HepG2 (cell line): Measurements from ENCODE around the gene ZC3H8. TPM values are rescaled to one million over a fixed set of nuclear protein-coding genes. Genes with fewer than 3 reads are reported as not detected.

Experiments used
- ATF3 ChIP-seq: sonication (generic); formaldehyde crosslinking; IDR thresholded peaks from 2 replicates; pipeline ENCODE4 v1.4.0; 2020; ENCODE audit warnings: missing genetic modification reagents
- HNRNPK ChIP-seq: fragments of 200-400 bp; formaldehyde crosslinking; IDR thresholded peaks from 2 replicates; pipeline ENCODE4 v1.6.1; 2018; ENCODE audit warnings: low read length, low read depth, moderate library complexity, mild to moderate bottlenecking; ENCODE audit not compliant: poor library complexity, severe bottlenecking
- TEF ChIP-seq: sonication (generic); formaldehyde crosslinking; IDR thresholded peaks from 2 replicates; pipeline ENCODE4 v1.5.0; 2020; ENCODE audit warnings: missing genetic modification reagents
- USF2 ChIP-seq, 2 experiments: sonication (generic) in 1 of 2; formaldehyde crosslinking in 1 of 2; IDR thresholded peaks; 2 replicates each; pipeline versions ENCODE4 v1.5.1 to v1.6.1; 2011 to 2020; ENCODE audit warnings: borderline replicate concordance in 1 of 2, low read depth in 1 of 2, low read length in 1 of 2, mild to moderate bottlenecking in 1 of 2, missing genetic modification reagents in 1 of 2, moderate library complexity in 1 of 2
- ZBTB4 ChIP-seq: sonication (generic); formaldehyde crosslinking; IDR thresholded peaks from 2 replicates; pipeline ENCODE4 v1.4.0; 2020; ENCODE audit warnings: missing genetic modification reagents, mild to moderate bottlenecking, borderline replicate concordance
- ZNF468 ChIP-seq: sonication (generic); formaldehyde crosslinking; IDR thresholded peaks from 2 replicates; pipeline ENCODE4 v1.8.0; 2022; ENCODE audit warnings: mild to moderate bottlenecking, moderate library complexity, missing genetic modification reagents
- ZNF564 ChIP-seq: sonication (generic); formaldehyde crosslinking; IDR thresholded peaks from 2 replicates; pipeline ENCODE4 v1.8.1; 2023; ENCODE audit warnings: mild to moderate bottlenecking, missing genetic modification reagents
- ZNF589 ChIP-seq: sonication (generic); formaldehyde crosslinking; conservative IDR thresholded peaks from 2 replicates; pipeline ENCODE4 v1.8.0; 2022; ENCODE audit warnings: mild to moderate bottlenecking, moderate library complexity, missing genetic modification reagents
- ZNF687 ChIP-seq: sonication (generic); formaldehyde crosslinking; IDR thresholded peaks from 2 replicates; pipeline ENCODE4 v1.5.1; 2020; ENCODE audit warnings: mild to moderate bottlenecking, missing genetic modification reagents, moderate library complexity
- ZNF792 ChIP-seq: IDR thresholded peaks from 2 replicates; pipeline ENCODE4 v1.6.1; 2016
- ZNF878 ChIP-seq: sonication (generic); formaldehyde crosslinking; IDR thresholded peaks from 2 replicates; pipeline ENCODE4 v1.8.1; 2023; ENCODE audit warnings: mild to moderate bottlenecking, missing genetic modification reagents, moderate library complexity
- polyA plus RNA-seq, 8 experiments: library from polyadenylated mRNA; depleted of rRNA in 3 of 8; stranded (reverse) in 7 of 8; unstranded in 1 of 8; fragments of >200 nt; fragmentation: Illumina TruSeq in 4 of 8; extraction: Trizol in 4 of 8; gene quantifications; 2 replicates each; pipeline versions ENCODE4 v1.2.1 to v1.2.3, GENCODE V29; 2011 to 2016; ENCODE audit warnings: low read depth in 4 of 8, missing spikeins in 1 of 8, mixed read lengths in 1 of 8; ENCODE audit not compliant: insufficient read depth in 1 of 8
- total RNA-seq, 5 experiments: library from RNA; depleted of rRNA; stranded (reverse); fragments of >200 nt; fragmentation: Illumina TruSeq; extraction: Trizol; gene quantifications; 2 replicates each; pipeline ENCODE4 v1.2.3, GENCODE V29; 2016; ENCODE audit warnings: low read depth in 1 of 5

Gene ZC3H8
- total and polyA plus RNA-seq, 2 of the 13 experiments (the other 11 are each of a cell fraction or from before 2014, with no cell fraction given) = 4.5 to 17.0 TPM

- 0 out of 2 replicates have a peak, but pooled peaks have one; percentile 56 for TF ChIP-seq ZNF589 (CRISPR knock-in tag)
- TF ChIP-seq ZNF468 (CRISPR knock-in tag) = no peak
- TF ChIP-seq TEF (CRISPR knock-in tag) = no peak
- TF ChIP-seq ZBTB4 (CRISPR knock-in tag) = peak; percentile 60; the same call in 1 of the 2 replicates
- TF ChIP-seq ATF3 (CRISPR knock-in tag) = no peak
- TF ChIP-seq USF2 (IDR thresholded peaks at IDR 0.05; ENCODE audit: low read depth, low read length) = no peak
- TF ChIP-seq USF2 (CRISPR knock-in tag; IDR thresholded peaks at IDR 0.05; ENCODE audit: borderline replicate concordance) = no peak
- peak; percentile 68; the same call in 1 of the 2 replicates for TF ChIP-seq ZNF792 (CRISPR knock-in tag)
- TF ChIP-seq ZNF564 (CRISPR knock-in tag) = no peak
- TF ChIP-seq ZNF878 (CRISPR knock-in tag) = no peak
- TF ChIP-seq HNRNPK = no peak
- TF ChIP-seq ZNF687 (CRISPR knock-in tag) = no peak
Measured at GRCh38 chr2:112259509-112260294, 4.9 kb upstream of the ZC3H8 start (continued).
